Measurements from ENCODE around the gene DRG2. TPM values are rescaled to one million over a fixed set of nuclear protein-coding genes. Genes with fewer than 3 reads are reported as not detected.

DRG2 gene
- total and polyA plus RNA-seq, 2 of the 13 experiments (the other 11 are each of a cell fraction or from before 2014, with no cell fraction given): 20.1 to 26.6 TPM

DNA sequence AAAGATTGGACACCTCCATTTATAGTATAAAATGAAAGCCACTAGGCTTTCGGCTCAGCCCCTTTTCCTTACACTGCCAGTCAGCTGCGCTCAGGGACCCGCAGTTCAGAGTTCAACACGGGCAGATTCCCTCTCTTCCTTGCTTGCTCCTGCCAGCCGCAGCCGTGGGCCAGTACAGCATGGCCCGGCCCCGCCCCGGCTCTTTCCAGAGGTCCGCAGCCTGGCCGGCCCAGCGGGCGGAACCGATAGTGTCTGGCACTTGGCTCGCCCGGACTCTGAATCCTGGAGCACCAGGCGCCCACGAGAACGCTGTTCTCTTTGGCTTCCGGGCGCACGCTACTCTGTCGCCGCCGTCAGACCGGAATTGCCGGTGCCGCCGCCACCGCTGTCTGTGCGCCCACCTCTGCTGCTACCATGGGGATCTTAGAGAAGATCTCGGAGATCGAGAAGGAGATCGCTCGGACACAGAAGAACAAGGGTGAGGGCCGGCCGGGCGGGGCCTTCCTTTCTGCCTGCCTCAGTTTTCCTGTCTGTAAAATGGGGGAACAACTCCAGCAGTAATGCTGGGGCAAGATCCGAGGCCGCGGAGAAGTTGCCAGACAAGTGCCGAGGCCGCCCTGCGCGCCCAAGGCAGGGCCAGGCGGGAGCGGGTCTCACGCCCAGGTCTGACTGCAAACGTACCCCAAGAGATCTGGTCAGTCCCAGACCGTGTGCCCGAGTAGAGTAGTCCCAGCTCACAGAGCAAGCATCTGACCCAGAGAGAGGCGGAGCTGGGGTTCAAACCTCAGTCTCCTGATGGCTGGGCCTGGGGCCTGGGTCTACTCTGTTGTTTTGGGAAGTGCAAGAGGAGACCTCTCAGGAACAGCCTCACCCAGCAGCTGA lies at the start of gene DRG2 (continued):
- no peak for TF ChIP-seq TRIM22 (IDR thresholded peaks at IDR 0.05)
- TF ChIP-seq ZFP1 (CRISPR knock-in tag; IDR thresholded peaks at IDR 0.05): peak; percentile 96
- TF ChIP-seq NR2F6 (IDR thresholded peaks at IDR 0.05): peak; percentile 27; the same call in 1 of the 2 replicates
- peak; percentile 78 for TF ChIP-seq NR2F6 (CRISPR knock-in tag; IDR thresholded peaks at IDR 0.05)
- peak; percentile 56; the same call in 1 of the 2 replicates for TF ChIP-seq ZNF451 (CRISPR knock-in tag; IDR thresholded peaks at IDR 0.05)
- peak; percentile 80; the same call in 1 of the 2 replicates for TF ChIP-seq AHR (CRISPR knock-in tag; IDR thresholded peaks at IDR 0.05)
- TF ChIP-seq KDM3A (CRISPR knock-in tag; IDR thresholded peaks at IDR 0.05; ENCODE audit: low read depth): peak; percentile 98
- TF ChIP-seq SYNCRIP (IDR thresholded peaks at IDR 0.05; ENCODE audit: insufficient read depth, low read depth, low read length): no peak
- peak; percentile 86 for TF ChIP-seq ZFP36 (IDR thresholded peaks at IDR 0.05; ENCODE audit: borderline replicate concordance, low read depth, low read length, partially characterized antibody)
- peak; percentile 88 for TF ChIP-seq ZZZ3 (CRISPR knock-in tag; IDR thresholded peaks at IDR 0.05; ENCODE audit: borderline replicate concordance)
- TF ChIP-seq SKIL (CRISPR knock-in tag; IDR thresholded peaks at IDR 0.05; ENCODE audit: borderline replicate concordance): peak; percentile 56; the same call in 1 of the 2 replicates
- no peak for TF ChIP-seq NONO (IDR thresholded peaks at IDR 0.05)
- peak; percentile 99 for TF ChIP-seq NONO (CRISPR knock-in tag; conservative IDR thresholded peaks at IDR 0.05)
- no peak for TF ChIP-seq NBN (conservative IDR thresholded peaks at IDR 0.05)
- peak; percentile 93 for TF ChIP-seq HOXA5 (CRISPR knock-in tag; IDR thresholded peaks at IDR 0.05)
- TF ChIP-seq ZFYVE20 (CRISPR knock-in tag; IDR thresholded peaks at IDR 0.05; ENCODE audit: borderline replicate concordance, low read depth): no peak
- no peak for TF ChIP-seq ZNF513 (CRISPR knock-in tag; conservative IDR thresholded peaks at IDR 0.05)
- peak; percentile 95 for TF ChIP-seq ZMAT3 (CRISPR knock-in tag; conservative IDR thresholded peaks at IDR 0.05)
- TF ChIP-seq CENPX (CRISPR knock-in tag; IDR thresholded peaks at IDR 0.05): no peak
- no peak for TF ChIP-seq KLF13 (CRISPR knock-in tag; IDR thresholded peaks at IDR 0.05)
- TF ChIP-seq FOXP1 (IDR thresholded peaks at IDR 0.05): no peak
- TF ChIP-seq FOXP1 (CRISPR knock-in tag; IDR thresholded peaks at IDR 0.05): peak; percentile 15; the same call in 1 of the 2 replicates
- no peak; the same call in 1 of the 2 replicates for TF ChIP-seq FOSL1 (CRISPR knock-in tag; IDR thresholded peaks at IDR 0.05; ENCODE audit: borderline replicate concordance)
- peak; percentile 86 for TF ChIP-seq AGO1 (IDR thresholded peaks at IDR 0.05; ENCODE audit: low read depth, low read length, poor library complexity, severe bottlenecking)
- TF ChIP-seq ZNF615 (CRISPR knock-in tag; IDR thresholded peaks at IDR 0.05; ENCODE audit: borderline replicate concordance): no peak
- TF ChIP-seq ZNF335 (CRISPR knock-in tag; IDR thresholded peaks at IDR 0.05): peak; percentile 95
- no peak for TF ChIP-seq BHLHE40 (IDR thresholded peaks at IDR 0.05; ENCODE audit: low read length)
- no peak for TF ChIP-seq HOXA7 (CRISPR knock-in tag; IDR thresholded peaks at IDR 0.05)

All from HepG2 (cell line).